KBM-7 (cell line): ENCODE data around the gene MSLN.

Source experiments
- DNase-seq: peaks from one replicate; pipeline ENCODE4 v3.0.0-alpha.2; 2015
- in situ Hi-C: fragments of 300-500 bp; cut with MboI; formaldehyde crosslinking; loops from 2 replicates; pipeline ENCODE4 v1.14.3; 2020; ENCODE audit warnings: low sequenced_read_pairs, low pct_unique_long_range_greater_than_20kb, mixed read lengths

MSLN gene

DNA sequence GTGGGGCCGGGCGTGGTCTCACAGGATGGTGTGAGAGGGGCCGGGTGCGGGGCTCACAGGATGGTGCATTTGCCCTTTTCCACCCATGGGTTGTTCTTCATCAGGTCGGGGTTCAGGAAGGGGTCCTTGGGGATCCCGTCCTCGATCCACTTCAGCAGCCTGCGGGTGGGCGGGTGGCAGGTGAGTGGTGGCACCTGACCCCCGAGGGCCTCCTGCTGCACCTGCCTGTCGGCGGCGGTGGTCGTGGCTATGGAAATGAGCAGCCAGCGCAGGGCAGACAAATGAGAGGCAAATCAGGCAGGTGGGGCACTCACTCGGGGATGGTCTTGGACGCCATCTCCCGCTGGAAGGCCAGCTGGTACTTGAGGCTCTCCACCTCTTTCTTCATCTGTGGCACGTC lies 38.1 kb downstream of the MSLN start:
- in situ Hi-C loops = no loop called here
- DNase-seq = no peak

GRCh38 chr16:799111-799947 lies 38.8 kb downstream of the MSLN start:
- DNase-seq = no peak
- in situ Hi-C loops = no loop called here

- in situ Hi-C loops = no loop called here
- no peak for DNase-seq
Measured at GRCh38 chr16:799948-800833, 39.7 kb downstream of the MSLN start, which contains the start of gene GNG13. GNG13 (minus strand) TSS chr16:800734; CDS start chr16:799077, 1,657 bp downstream.

DNA sequence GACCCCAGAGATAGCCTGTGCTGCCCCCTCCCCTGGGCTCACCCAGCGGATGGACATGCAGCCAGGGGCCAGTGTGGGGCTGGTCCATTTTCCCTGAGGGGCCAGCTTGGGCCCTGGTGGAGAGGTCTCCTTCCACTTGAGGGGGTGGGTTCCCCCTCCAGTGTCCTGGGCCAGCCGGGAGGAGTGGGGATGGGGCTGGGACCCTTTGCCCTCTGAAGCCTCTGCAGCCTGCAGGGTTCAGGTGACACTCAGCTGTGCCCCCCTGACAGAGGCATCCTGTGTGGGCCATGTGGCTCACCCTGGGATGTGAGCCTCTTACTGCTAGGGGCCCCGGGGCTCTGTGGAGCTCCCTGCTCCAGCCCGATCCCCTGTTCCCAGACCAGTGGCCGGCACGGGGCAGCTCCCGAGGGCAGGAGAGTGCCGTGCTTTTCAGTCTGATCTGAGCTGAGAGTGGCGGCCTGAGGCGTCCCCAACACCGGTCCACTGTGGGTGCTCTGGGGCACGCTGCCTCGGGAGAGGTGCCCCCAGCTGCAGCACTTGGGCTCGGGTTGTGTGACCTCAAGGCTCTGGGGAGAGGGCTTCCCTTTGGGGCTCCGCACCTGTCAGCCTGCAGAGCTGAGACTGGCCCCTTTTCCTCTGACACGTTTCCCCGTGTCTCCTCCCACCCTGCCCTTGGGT lies 40.4 kb downstream of the MSLN start:
- no peak for DNase-seq
- in situ Hi-C loops = no loop called here

- in situ Hi-C loops = no loop called here
- no peak for DNase-seq
Measured at GRCh38 chr16:801584-802363, 41.2 kb downstream of the MSLN start.

DNA sequence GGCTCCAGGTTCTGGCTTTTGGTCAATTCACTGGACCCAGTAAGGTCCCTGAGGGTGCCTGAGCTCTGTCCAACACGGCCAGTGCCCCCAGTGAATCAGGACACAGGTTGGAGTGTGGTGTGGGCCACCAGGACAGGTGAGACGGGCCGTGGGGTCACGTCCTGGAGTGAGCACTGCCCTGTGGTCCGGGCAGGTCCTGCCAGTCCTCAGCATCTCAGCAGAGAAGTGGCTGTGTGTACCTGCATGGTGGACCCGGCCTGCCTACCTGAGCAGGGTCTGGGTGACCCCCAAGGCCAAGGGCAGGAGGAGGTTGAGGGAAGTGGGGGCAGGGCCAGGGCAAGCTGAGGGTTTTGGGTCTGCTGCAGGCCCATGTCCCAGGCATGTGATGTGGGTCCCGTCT lies 41.9 kb downstream of the MSLN start:
- DNase-seq = no peak
- in situ Hi-C loops = no loop called here

DNA sequence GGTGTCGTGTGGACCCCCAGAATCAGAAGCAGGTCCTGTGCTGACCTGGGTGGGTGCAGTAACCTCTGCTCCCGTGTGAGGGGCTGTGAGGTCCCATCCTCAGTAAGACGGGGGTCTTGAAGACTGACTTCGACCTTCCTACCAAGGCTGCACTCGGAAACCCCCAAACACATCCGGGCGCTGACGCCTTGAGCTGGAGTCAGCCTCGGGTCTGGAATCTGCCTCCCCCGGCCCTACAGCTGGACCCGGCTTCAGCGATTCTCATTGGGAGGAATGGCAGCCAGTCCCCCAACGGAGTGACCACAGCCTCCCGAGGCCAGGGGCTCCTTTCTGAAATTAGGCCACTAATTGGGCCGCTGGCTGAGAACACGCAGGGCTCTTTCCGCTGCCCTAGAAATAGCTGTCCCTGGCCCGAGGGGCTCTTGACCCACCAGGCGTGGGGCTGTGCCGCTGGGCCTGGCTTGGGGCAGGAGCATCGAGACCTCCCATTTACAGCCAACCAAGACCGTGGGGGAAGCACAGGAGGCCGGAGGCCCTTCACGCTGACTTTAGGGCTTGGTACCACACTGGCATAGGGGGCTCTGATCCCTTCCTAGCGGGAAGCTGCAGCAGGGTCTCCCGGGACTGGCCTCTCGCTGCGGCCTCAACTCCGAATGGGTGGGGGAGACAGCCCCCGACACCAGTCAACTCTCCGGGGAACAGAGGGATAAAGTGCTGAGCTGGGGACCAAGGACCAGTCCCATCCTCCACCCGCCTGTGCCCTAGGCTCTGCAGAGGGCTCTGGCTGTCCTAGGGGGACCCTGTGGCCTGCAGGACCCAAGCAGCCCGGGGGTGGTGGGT lies 42.6 kb downstream of the MSLN start:
- DNase-seq = no peak
- in situ Hi-C loops = no loop called here

GRCh38 chr16:803754-804080 lies 43.2 kb downstream of the MSLN start:
- no peak for DNase-seq
- in situ Hi-C loops = no loop called here

DNA sequence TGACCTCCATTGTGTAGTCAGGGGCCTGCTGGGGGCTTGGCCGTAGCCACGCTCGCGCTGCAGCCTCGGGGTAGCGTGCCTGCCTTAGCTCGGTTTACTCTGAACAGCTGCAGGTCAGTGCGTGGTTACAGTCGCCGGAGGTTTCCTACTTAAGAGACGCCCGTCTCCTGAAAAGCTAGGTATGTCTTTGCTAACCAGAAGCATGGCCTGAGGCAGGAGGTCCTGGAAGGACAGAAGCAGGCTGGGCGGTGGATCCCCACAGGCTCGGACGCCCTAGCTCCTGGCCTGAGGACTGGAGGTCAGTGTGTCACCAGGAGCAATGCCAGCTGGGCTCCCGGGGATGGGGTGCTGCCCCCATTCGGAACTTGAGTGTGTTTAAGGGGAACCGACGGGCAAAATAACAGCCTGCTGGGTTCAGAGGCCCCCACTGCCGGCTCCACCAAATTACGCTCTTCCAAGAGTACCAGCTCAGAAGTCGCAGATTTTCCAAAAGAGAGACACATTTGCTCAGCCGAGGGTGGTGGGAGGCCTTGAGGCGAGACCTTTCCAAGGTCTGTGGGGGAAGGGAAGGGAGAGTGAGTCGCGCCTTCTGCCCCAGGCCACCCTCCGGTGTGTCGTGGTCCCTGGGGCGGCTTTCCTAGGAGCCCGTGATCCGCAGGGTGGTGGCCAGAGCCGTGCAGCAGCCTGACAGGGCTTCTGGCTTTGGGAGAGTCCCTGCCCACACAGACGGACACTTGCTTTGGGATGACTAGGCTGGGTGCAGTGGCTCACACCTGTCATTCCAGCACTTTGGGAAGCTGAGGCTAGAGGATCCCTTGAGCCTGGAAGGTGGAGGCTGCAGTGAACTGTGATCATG lies 43.9 kb downstream of the MSLN start:
- DNase-seq = no peak
- in situ Hi-C loops = no loop called here

GRCh38 chr16:805474-805873 lies 44.9 kb downstream of the MSLN start:
- DNase-seq = no peak
- in situ Hi-C loops = no loop called here

DNA sequence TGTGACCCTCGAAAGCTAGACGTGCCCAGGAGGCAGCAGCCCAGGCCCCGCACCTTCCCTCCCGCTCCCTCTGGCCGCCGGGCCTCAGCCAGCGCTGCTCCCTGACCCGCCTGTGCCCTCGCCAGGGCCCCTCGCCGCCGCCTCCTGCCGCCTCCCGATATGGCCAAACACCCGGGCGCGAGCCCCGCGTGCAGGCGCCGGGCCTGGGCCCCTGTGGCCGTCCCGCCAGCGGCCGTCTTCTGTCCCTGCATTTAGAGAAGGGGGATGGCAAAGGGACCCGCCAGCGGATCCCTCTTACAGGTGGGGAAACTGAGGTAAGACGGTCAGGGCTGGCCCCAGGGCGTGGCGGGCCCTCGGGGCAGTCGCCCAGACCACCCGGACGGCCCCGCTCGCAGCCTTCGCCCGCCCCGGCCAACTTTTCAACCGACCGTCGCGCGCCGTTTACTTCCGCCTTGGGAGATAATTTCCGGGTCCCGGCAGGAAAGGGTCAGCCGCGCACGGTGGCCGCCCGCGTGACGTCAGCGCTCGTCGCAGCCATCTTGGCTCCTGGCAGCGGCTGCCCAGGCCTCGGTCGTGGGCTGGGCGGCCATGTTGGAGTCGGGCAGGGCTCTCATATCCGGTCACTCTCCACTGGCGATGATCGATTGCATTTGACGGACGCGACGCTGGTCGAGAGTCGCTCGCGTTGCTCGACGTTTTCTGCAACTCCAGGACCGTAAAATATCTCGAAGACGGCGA lies 47.0 kb downstream of the MSLN start:
- in situ Hi-C loops = no loop called here
- peak; percentile 90 for DNase-seq

- no peak for DNase-seq
- in situ Hi-C loops = no loop called here
Measured at GRCh38 chr16:808085-808386, 47.5 kb downstream of the MSLN start.

GRCh38 chr16:813204-813915 lies 52.8 kb downstream of the MSLN start:
- in situ Hi-C loops = no loop called here
- peak; percentile 45 for DNase-seq

GRCh38 chr16:813916-814412 lies 53.4 kb downstream of the MSLN start:
- in situ Hi-C loops = no loop called here
- DNase-seq = no peak

GRCh38 chr16:814974-815373 lies 54.4 kb downstream of the MSLN start:
- in situ Hi-C loops = no loop called here
- no peak for DNase-seq

DNA sequence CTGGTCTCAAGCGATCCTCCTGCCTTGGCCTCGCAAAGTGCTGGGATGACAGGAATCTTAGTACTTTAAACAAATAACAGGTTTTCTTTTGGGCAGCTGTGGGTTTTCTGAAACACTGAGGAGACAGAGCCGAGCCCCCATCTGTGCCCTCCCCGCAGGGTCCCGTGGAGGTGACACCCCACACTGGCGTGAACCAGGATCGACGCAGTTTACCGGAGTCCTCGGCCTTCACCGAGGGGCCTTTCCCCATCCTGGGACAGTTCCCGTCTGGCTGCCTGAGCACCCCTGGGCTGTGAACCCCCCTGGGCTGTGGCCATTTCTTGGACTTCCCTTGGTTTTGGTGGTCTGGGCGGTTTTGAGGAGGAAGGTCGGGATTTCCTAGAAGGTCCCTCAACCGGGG lies 55.3 kb downstream of the MSLN start:
- DNase-seq = no peak
- in situ Hi-C loops = no loop called here
